ENCODE measurements around the gene CSNK2A1. TPM values are rescaled to one million over a fixed set of nuclear protein-coding genes. Genes with fewer than 3 reads are reported as not detected.

Gene CSNK2A1
- total RNA-seq, 2 donors from 2014 or later, result 40.5 to 52.7 TPM

DNA sequence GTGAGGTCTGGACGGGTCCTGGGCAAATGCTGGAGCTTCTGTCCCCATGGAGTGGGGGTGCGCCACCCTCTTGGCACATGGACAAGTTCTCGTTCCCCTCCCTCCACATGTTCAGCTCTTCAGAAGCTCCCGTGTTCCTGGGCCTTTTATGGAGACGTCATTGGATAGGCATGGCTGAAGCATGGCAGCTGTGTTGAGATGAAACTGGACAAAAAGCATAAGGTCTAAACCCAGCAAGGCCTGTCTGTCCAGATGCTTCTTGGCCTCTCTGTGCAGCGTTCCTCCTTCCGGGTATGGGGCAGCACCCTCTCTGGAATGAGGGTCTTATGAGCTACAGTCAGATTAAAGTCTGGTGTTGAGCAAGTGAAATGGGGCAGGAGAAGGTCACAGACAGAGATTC is 108.0 kb downstream of the CSNK2A1 start:
- Histone ChIP-seq H3K27me3 (no peaks in the 10 kb centered on the region), H3K36me3 (replicated peaks in 1 of 2; ENCODE audit: insufficient read depth in 1 of 2, low read depth in 2 of 2) (peaks cover 0 to 11% of the 10 kb centered on the region in 2 donors), H3K4me1 (no peaks in the 10 kb centered on the region), H3K4me3 (no peak overlapping the region), H3K27ac (no peak overlapping the region), H3K9me3 (no peaks in the 10 kb centered on the region)
- DNase-seq (no peak), ATAC-seq (no peak)
- intact Hi-C loops (cut with DNase I), result loop anchor here (10.0 kb wide), 1 partner anchor 81 kb away; no protein-coding TSS in a partner anchor
- WGBS, 2 donors, result 80 to 81% methylated on average over 7 of the region's 7 CpGs
- TF ChIP-seq POLR2A (IDR thresholded peaks at IDR 0.05), result no peak

DNA sequence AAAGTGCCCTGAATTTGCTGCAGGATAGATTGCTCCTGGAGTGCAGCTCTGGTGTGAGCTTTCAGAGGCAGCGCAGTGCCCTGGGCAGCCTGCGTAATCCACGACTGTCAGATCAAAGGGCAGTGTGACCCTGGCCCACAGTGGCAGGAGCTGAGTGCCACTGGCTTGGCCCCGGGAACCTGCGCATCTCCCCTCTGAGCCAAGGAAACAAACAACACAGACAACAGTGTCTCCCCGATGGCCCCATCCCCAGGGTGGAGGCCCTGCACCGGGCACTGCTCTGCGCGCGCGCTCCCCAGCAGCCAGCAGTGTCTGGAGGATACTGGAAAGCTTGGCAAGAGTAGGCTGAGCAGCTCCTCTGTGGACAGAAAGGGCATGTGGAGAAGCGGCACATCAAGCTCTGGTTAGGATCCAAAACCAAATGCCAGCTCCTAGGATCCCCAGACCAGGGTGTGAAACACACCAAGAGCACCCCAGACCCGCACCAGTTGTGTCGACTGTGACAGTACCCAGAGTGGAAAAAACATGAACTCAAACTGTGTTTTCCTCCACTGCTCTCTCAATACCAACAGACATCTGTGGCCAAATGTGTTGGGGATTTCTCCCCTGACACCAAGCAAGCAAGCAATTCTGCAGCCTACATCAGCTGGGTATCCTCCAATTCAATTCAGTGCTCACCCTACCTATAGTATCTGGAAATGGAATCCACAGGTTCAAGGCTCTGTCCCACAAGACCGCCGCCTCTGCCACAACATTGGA is 108.8 kb downstream of the CSNK2A1 start:
- ATAC-seq (no peak), DNase-seq (no peak)
- no peaks in the 10 kb centered on the region for H3K9me3 ChIP-seq
- TF ChIP-seq POLR2A (IDR thresholded peaks at IDR 0.05), result no peak
- H3K27ac ChIP-seq, result no peak overlapping the region
- H3K4me1 ChIP-seq, result no peaks in the 10 kb centered on the region
- intact Hi-C loops (cut with DNase I), result loop anchor here (10.0 kb wide), 1 partner anchor 80 kb away; no protein-coding TSS in a partner anchor
- WGBS, 2 donors, result 86 to 91% methylated on average over 10 to 16 of the region's 16 CpGs
- H3K36me3 ChIP-seq (replicated peaks in 1 of 2; ENCODE audit: insufficient read depth in 1 of 2, low read depth in 2 of 2), result peaks cover 0 to 5% of the 10 kb centered on the region in 2 donors
- H3K4me3 ChIP-seq, result no peak overlapping the region
- H3K27me3 ChIP-seq, result no peaks in the 10 kb centered on the region

DNA sequence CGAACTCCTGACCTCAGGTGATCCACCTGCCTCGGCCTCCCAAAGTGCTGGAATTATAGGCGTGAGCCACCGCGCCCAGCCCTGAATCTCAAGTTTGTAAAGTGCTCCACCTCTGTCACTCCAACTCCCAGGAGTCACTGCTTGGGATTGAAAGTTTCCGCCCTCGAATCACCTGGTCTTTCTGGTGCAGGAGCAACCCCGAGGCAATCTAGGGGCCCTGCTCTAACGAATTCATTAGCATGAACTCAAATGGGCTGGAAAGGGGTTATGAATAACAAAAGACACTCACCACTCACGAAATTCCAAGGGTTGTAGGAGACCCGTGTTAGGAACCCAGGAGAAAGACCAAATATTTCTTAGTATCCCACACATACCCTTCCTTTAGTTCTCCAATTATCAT is 109.4 kb downstream of the CSNK2A1 start:
- WGBS, 2 donors, result 82 to 84% methylated on average over 10 to 11 of the region's 11 CpGs
- H3K27ac ChIP-seq, result no peak overlapping the region
- ATAC-seq (no peak), DNase-seq (no peak)
- no peak overlapping the region for H3K4me3 ChIP-seq
- no peaks in the 10 kb centered on the region for H3K4me1 ChIP-seq
- H3K9me3 ChIP-seq, result no peaks in the 10 kb centered on the region
- H3K27me3 ChIP-seq, result no peaks in the 10 kb centered on the region
- no peak for TF ChIP-seq POLR2A (IDR thresholded peaks at IDR 0.05)
- TF ChIP-seq, protein P1, sequence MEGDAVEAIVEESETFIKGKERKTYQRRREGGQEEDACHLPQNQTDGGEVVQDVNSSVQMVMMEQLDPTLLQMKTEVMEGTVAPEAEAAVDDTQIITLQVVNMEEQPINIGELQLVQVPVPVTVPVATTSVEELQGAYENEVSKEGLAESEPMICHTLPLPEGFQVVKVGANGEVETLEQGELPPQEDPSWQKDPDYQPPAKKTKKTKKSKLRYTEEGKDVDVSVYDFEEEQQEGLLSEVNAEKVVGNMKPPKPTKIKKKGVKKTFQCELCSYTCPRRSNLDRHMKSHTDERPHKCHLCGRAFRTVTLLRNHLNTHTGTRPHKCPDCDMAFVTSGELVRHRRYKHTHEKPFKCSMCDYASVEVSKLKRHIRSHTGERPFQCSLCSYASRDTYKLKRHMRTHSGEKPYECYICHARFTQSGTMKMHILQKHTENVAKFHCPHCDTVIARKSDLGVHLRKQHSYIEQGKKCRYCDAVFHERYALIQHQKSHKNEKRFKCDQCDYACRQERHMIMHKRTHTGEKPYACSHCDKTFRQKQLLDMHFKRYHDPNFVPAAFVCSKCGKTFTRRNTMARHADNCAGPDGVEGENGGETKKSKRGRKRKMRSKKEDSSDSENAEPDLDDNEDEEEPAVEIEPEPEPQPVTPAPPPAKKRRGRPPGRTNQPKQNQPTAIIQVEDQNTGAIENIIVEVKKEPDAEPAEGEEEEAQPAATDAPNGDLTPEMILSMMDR (IDR thresholded peaks at IDR 0.05), result no peak
- H3K36me3 ChIP-seq (replicated peaks in 1 of 2; ENCODE audit: insufficient read depth in 1 of 2, low read depth in 2 of 2), result peaks cover 0 to 5% of the 10 kb centered on the region in 2 donors
- intact Hi-C loops (cut with DNase I), result loop anchor here (10.0 kb wide), 1 partner anchor 79 kb away; no protein-coding TSS in a partner anchor

DNA sequence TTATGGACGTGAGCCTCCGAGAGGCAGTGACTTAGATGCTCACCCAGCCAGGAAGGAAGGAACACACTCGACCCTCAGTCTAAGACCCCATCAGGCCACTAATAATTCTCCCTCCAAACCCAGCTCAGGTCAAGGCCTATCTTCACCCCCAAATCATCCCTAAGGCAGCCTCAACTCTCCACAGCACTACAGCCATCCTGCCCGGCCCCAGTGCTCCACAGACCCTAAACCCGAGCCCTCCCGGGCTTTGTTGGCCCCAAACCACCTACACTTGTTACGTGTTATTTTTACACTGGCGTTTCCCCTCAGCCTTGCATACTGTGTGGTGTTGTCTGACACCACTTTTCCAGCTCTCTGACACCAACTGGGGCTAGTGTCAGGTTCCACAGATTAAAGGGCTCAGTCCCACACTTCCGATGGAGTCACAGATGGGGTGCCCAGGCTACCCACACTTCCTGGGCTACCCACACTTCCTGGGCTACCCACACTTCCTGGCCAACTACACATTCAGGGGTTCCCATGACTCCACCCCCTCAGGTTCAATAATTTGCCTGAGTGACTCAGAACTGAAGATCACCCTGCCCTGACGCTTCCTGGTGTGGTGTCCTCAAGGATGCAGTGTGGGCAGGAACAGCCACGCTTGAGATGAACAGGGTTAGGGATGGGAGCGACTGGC is 110.2 kb downstream of the CSNK2A1 start:
- TF ChIP-seq, protein P1 (IDR thresholded peaks at IDR 0.05), result no peak
- DNase-seq (no peak), ATAC-seq (no peak)
- intact Hi-C loops (cut with DNase I), result loop anchor here (10.0 kb wide), 1 partner anchor 79 kb away; no protein-coding TSS in a partner anchor
- 76 to 93% methylated on average over 9 to 12 of the region's 12 CpGs for WGBS, 2 donors
- no peaks in the 10 kb centered on the region for H3K27me3 ChIP-seq
- no peak overlapping the region for H3K27ac ChIP-seq
- peaks cover 0 to 5% of the 10 kb centered on the region in 2 donors for H3K36me3 ChIP-seq (replicated peaks in 1 of 2; ENCODE audit: insufficient read depth in 1 of 2, low read depth in 2 of 2)
- no peaks in the 10 kb centered on the region for H3K4me1 ChIP-seq
- H3K4me3 ChIP-seq, result no peak overlapping the region
- no peaks in the 10 kb centered on the region for H3K9me3 ChIP-seq

DNA sequence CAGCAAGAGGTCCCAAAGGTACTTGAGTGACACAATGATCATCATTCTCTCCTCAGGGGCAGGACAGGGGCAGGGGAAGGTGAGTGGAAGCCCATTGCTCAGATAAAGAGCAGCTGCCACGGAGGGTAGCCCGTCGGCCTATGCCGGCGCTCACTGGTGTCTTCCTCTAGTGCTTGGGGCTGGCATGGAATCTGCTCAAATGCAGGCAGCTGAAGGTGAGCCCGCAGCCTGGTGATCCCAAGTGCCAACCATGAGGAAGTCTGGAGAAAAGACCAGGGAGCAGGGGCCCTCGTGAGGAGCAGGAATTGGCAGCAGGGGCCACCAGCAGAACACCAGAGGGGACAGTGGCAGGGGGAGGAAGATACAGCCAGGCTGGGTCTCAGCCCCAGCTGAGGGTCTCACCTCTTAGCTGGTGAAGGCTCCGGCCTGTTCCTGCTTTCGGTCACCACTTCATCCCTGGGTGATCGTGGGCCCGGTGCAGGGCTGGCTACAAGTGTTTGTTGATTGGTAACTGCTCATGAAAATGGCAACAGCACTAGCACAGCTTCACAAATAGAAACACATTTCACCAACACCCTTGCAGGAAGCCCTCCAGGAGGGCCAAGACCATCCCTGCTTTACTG is 110.8 kb downstream of the CSNK2A1 start:
- Histone ChIP-seq H3K4me1 (no peaks in the 10 kb centered on the region), H3K36me3 (replicated peaks in 1 of 2; ENCODE audit: insufficient read depth in 1 of 2, low read depth in 2 of 2) (peaks cover 0 to 5% of the 10 kb centered on the region in 2 donors), H3K27me3 (no peaks in the 10 kb centered on the region), H3K9me3 (no peaks in the 10 kb centered on the region), H3K4me3 (no peak overlapping the region), H3K27ac (no peak overlapping the region)
- ATAC-seq, result no peak
- TF ChIP-seq, protein P1 (IDR thresholded peaks at IDR 0.05), result no peak
- no peak for TF ChIP-seq POLR2A (IDR thresholded peaks at IDR 0.05)
- intact Hi-C loops (cut with DNase I), result loop anchor here (10.0 kb wide), 1 partner anchor 78 kb away; no protein-coding TSS in a partner anchor
- 86 to 91% methylated on average over 9 to 11 of the region's 11 CpGs for WGBS, 2 donors
- DNase-seq, result no peak

Measured in body of pancreas (tissue), 4 donors.